M059J (cell line): ENCODE measurements around the gene CALR. TPM values are rescaled to one million over a fixed set of nuclear protein-coding genes. Genes with fewer than 3 reads are reported as not detected.
A peak's percentile ranks its signal among the peaks of the same experiment; 100 is the strongest.
"Not testable (repeated sequence)": the region's sequence is repeated elsewhere in the genome, so short reads cannot be mapped to it uniquely, and the experiment has no call there.

Experiments used
- DNase-seq: peaks from one replicate; pipeline ENCODE4 v3.0.0-alpha.2; 2012; ENCODE audit warnings: low read depth
- total RNA-seq: library from RNA; depleted of rRNA; stranded (reverse); fragments of >200 nt; shearing (Covaris generic); gene quantifications from 2 replicates; pipeline ENCODE4 v1.2.3, GENCODE V29; 2014

Gene CALR
- total RNA-seq, 1 experiment from 2014 or later = 2,975 TPM

DNA sequence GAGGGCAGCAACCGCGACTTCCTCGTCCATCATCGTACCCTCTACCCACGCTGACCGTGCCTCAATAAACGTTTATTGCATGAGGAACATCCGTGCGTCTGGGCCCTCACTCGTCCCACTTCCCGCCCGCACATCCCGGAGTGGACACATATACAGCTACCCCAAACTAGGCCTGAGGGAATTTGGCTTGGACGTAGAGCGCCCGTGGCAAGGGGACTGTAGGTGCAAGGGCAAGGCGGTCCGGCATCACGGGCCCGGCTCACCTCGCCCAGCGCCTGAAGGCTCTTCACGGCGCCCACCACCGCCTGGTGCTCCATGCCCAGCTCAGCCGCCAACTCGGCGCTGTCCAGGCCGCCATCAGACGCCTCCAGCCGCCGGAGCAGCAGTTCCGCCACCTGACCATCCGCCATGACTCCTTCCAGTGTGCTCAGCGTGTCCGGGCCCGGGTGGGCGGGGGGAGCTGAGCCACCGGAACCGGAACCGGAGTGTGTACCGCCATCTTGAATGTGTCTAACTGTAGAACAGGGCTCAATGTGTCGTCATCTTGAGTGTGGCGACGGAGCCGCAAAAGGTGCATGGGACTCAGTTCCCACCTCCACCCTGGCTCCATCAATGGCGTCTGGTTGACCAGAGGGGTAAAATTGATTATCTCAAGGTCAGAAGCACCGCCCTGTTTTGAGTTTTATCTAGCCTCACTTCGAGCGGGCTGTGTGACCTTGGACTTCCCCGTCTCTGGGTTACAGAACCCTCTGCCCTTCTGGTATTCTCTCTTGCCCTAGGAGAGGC is 4.9 kb upstream of the CALR start, which contains the start of gene FARSA:
FARSA (minus strand) TSS at position 425 of the 786 bp plus-strand sequence; CDS start at position 410, 15 bp downstream.
- peak; percentile 88 for DNase-seq

DNA sequence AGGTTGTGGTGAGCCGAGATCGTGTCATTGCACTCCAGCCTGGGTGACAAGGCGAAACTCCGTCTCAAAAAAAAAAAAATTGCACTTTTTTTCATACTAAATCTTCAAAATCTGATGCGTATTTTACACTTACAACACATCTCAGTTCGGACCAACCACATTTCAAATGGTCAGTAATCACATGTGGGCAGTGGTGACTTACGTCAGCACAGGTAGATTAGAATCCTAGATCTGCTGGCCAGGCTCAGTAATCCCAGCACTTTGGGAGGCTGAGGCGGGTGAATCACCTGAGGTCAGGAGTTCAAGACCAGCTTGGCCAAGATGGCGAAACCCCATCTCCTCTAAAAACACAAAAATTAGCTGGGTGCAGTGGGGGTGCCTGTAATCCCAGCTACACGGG is 3.3 kb upstream of the CALR start:
- DNase-seq = no peak

DNA sequence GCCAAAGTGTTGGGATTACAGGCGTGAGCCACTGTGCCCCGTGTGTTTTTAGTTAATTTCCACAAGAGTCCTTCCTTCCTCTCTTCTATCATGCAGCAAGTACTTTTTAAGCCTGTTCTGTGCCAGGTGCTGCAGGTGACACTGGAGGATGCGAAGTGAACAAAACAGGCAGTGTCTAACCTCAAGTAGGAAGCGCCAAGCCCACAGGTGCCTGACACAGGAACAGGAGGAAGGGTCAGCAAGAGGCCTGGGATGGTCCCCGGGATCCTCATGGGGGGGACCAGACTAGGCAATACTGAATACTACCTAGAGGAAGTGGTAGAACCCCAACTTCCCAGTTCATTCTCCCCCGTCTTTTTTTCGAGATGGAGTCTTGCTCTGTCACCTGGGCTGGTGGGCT is 1.8 kb upstream of the CALR start:
- DNase-seq = no peak

DNA sequence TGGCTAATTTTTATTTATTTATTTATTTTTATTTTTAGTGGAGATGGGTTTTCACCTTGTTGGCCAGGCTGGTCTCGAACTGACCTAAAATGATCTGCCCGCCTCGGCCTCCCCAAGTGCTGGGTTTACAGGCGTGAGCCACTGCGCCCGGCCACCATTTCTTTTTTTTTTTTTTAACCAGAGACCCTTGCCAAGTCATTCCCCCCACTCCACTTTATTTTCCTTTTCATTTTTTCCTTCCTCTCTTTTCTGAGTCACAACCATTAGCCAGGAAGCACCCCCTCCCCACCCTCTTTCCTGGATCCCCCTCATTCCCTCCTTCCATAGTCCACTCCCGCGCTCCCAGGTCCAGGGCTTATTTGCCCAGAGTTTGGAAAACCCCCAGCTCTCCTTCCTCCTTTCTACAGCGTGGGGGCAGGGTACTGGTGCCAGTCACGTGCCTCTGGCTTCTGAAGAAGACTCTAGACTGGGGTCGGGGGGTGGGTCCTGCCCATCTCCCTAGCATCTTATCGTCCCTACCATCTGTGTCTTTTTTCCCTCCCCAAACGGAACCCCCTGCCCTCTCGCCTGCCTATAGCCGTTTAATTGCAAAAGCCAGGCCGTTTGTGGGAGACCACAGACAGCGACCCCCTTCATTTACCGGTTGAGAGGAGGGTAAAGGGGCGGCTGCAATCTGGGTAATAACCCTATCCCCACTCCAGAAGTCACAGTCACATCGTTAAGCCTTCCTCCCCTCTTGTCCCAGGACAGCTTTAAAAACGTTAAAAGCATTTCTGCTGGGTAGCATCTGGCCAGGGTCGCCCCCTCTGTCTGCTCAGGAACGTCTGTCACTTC is 1.1 kb upstream of the CALR start:
- DNase-seq = peak; percentile 41

GRCh38 chr19:12938779-12939601 is 581 bp downstream of the CALR start:
- peak; percentile 44 for DNase-seq

DNA sequence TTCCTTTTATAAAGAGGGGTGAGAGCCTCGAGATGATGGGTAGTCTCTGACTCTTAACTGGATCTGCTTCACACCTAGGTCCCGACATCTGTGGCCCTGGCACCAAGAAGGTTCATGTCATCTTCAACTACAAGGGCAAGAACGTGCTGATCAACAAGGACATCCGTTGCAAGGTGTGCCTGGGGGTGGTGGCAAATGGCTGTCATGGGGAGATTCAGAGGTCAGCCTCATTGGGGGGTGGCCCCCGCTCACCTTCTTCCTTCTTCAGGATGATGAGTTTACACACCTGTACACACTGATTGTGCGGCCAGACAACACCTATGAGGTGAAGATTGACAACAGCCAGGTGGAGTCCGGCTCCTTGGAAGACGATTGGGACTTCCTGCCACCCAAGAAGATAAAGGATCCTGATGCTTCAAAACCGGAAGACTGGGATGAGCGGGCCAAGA is 1.6 kb downstream of the CALR start:
- DNase-seq = no peak

DNA sequence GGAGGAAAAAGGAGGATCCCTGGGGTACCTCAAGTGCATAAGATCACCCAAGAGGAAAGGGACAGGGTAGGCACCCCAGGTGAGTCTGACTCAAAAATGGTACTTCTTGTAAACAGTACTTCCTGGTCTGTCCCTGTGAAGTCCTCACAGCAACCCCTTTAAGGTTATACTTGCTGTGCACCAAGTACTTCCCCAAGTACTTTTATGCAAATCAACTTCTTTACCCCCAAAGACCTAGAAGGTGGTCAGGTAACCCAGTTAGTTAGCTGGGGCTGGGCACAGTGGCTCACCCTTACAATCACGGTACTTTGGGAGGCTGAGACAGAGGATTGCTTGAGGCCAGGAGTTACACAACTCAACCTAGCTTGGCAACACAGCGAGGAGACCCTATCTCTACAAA is 2.5 kb downstream of the CALR start:
- no peak for DNase-seq

- no peak for DNase-seq
Observed at GRCh38 chr19:12943437-12944044, 5.1 kb downstream of the CALR start.

DNA sequence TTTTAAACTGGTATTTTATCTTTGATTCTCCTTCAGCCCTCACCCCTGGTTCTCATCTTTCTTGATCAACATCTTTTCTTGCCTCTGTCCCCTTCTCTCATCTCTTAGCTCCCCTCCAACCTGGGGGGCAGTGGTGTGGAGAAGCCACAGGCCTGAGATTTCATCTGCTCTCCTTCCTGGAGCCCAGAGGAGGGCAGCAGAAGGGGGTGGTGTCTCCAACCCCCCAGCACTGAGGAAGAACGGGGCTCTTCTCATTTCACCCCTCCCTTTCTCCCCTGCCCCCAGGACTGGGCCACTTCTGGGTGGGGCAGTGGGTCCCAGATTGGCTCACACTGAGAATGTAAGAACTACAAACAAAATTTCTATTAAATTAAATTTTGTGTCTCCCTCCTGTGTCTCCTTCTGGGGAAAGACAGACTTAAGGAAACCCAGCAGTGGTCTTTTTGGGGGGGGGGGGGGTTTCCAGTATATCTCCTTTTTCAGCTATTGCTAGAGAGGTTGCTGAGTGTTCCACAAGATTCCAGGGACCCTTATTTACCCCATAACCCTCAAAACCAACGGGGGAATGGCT is 5.8 kb downstream of the CALR start:
- no peak for DNase-seq

DNA sequence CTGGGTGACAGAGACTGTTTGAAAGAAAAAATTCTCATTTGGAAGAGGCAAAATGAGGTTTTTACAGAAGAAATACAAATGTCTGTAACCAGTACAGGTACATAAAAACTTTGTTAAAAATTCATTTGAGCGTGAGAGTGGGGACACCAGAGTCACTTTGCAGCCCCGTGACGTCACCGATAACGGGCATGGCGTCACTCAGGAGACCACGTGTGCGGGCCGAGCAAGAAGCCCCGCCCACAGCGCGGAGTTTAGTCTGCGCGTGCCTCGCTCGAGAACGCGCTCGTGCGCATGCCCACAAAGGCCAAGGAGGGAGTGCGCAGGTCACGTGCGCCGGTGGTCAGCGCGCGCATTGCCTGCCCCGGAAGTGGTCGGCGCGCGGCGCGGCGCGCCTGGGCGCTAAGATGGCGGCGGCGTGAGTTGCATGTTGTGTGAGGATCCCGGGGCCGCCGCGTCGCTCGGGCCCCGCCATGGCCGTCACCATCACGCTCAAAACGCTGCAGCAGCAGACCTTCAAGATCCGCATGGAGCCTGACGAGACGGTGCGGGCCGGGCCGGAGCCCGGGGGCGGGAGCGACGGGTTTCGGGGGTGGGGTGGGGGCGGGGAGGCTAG is 7.2 kb downstream of the CALR start, which contains the start of gene RAD23A:
RAD23A (plus strand) TSS at position 384 of the 613 bp plus-strand sequence; CDS start at position 471, 87 bp downstream.
- peak; percentile 97 for DNase-seq

GRCh38 chr19:12946092-12946721 is 7.8 kb downstream of the CALR start:
- peak; percentile 82 for DNase-seq

- DNase-seq = no peak
Observed at GRCh38 chr19:12946731-12947496, 8.5 kb downstream of the CALR start.

- no peak for DNase-seq
Observed at GRCh38 chr19:12947702-12948611, 9.5 kb downstream of the CALR start.

DNA sequence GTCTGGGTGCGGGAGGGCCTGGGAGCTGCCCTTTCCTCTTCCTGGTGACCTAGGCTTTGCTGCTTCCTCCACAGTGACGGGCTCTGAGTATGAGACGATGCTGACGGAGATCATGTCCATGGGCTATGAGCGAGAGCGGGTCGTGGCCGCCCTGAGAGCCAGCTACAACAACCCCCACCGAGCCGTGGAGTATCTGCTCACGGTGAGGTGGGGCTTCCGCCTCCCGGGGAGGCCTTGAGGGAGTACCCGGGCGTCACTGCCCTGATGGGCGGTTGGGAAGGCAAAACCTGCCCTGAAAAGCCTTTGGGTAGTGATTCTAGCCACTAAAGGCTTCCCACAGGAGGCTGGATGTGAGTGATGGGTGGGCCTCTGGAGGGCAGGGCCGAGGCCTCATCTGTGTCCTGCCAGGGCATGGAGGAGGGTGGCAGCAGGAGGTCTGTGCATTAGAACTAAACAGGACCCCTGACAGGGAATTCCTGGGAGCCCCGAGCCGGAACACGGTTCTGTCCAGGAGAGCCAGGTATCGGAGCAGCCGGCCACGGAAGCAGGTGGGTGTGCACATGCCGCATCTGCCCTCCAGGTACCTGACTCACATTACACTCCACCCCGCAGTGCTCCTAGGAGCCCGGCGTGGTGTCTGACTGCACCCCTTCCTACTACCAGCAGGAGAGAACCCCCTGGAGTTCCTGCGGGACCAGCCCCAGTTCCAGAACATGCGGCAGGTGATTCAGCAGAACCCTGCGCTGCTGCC is 10.4 kb downstream of the CALR start:
- no peak for DNase-seq

GRCh38 chr19:12949363-12950283 is 11.2 kb downstream of the CALR start:
- no peak for DNase-seq

- not testable (repeated sequence) for DNase-seq
Observed at GRCh38 chr19:12952050-12952449, 13.6 kb downstream of the CALR start.
